Liver (tissue), 3 donors: Measurements from ENCODE around the gene SOCS3.

Experiments used
- GABPA ChIP-seq, 2 donors: IDR thresholded peaks in 1 of 2; conservative IDR thresholded peaks in 1 of 2; 2 replicates each; pipeline ENCODE4 v1.6.1; 2016; ENCODE audit warnings: antibody characterized with exemption in 2 of 2, mild to moderate bottlenecking in 1 of 2, moderate library complexity in 1 of 2
- JUND ChIP-seq, 2 donors: IDR thresholded peaks; 2 replicates each; pipeline ENCODE4 v1.6.1; 2016; ENCODE audit warnings: antibody characterized with exemption in 2 of 2
- SP1 ChIP-seq: IDR thresholded peaks from 2 replicates; pipeline ENCODE4 v1.6.1; 2018; ENCODE audit warnings: antibody characterized with exemption, mild to moderate bottlenecking
- TF ChIP-seq, protein P1 (sequence below): fragments of 150-350 bp; IDR thresholded peaks from 2 replicates; pipeline ENCODE4 v1.5.1; 2017; ENCODE audit warnings: improper control_type of control experiment, low read depth, low read length; ENCODE audit not compliant: missing input control
- TF ChIP-seq, protein P2 (sequence below): IDR thresholded peaks from 2 replicates; pipeline ENCODE4 v1.6.1; 2016; ENCODE audit warnings: antibody characterized with exemption
- donor health status: healthy.
- donor health status: healthy.

DNA sequence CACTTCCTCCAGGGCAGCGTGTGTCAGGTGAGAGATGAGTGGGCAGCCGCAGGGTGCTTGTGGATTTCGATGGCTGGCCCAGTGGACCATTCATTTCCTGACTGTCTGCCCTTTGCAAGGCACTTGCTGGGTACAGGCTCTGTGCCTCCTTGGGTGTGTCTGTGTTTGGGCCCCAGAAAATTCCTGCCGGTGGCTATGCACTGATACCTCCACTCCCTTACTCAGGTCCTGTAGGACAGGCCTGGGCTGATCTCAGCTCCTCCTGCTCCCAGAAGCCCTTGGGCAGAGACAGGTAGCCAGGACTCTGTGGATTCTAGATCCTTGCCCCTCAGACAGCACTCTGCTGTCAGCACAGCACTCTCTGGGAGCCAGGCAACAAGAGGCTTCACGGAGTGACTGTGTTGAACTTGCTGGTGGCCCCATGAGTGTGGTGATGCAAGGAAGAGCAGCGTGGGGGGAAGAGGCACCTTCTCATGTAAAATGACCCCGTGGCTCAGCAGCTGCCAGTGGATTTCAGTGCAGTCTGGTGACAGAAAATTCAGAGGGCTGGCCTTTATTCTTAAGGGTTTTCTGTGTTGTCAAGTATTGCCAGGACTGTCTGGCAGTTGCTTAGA is 47.6 kb upstream of the SOCS3 start:
- TF ChIP-seq, protein P1, sequence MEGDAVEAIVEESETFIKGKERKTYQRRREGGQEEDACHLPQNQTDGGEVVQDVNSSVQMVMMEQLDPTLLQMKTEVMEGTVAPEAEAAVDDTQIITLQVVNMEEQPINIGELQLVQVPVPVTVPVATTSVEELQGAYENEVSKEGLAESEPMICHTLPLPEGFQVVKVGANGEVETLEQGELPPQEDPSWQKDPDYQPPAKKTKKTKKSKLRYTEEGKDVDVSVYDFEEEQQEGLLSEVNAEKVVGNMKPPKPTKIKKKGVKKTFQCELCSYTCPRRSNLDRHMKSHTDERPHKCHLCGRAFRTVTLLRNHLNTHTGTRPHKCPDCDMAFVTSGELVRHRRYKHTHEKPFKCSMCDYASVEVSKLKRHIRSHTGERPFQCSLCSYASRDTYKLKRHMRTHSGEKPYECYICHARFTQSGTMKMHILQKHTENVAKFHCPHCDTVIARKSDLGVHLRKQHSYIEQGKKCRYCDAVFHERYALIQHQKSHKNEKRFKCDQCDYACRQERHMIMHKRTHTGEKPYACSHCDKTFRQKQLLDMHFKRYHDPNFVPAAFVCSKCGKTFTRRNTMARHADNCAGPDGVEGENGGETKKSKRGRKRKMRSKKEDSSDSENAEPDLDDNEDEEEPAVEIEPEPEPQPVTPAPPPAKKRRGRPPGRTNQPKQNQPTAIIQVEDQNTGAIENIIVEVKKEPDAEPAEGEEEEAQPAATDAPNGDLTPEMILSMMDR, result no peak
- TF ChIP-seq JUND (IDR thresholded peaks at IDR 0.05), result no peak
- no peak for TF ChIP-seq SP1
- TF ChIP-seq, protein P2, sequence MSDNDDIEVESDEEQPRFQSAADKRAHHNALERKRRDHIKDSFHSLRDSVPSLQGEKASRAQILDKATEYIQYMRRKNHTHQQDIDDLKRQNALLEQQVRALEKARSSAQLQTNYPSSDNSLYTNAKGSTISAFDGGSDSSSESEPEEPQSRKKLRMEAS, result no peak
- TF ChIP-seq GABPA (IDR thresholded peaks at IDR 0.05 in 1 of 2, conservative IDR thresholded peaks at IDR 0.05 in 1 of 2), result no peak
